HEK293 (cell line): Measurements from ENCODE around the gene PCDH18.

Source experiments
- CTCF ChIP-seq: fragments of 450-650 bp; formaldehyde crosslinking; IDR thresholded peaks from 2 replicates; pipeline ENCODE4 v1.5.1; 2016; ENCODE audit warnings: missing biosample characterization, missing genetic modification characterization
- MYNN ChIP-seq: fragments of 450-650 bp; formaldehyde crosslinking; IDR thresholded peaks from 2 replicates; pipeline ENCODE4 v1.5.1; 2016; ENCODE audit warnings: missing biosample characterization, missing genetic modification characterization, borderline replicate concordance
- SALL2 ChIP-seq: fragments of 450-650 bp; formaldehyde crosslinking; IDR thresholded peaks from 2 replicates; pipeline ENCODE4 v1.5.0; 2017; ENCODE audit warnings: missing biosample characterization, mild to moderate bottlenecking, missing genetic modification characterization, borderline replicate concordance
- ZBTB7A ChIP-seq: fragments of 450-650 bp; formaldehyde crosslinking; IDR thresholded peaks from 2 replicates; pipeline ENCODE4 v1.5.1; 2016; ENCODE audit warnings: low read depth, missing biosample characterization, missing genetic modification characterization
- ZNF112 ChIP-seq: fragments of 450-650 bp; formaldehyde crosslinking; IDR thresholded peaks from 2 replicates; pipeline ENCODE4 v1.5.0; 2017; ENCODE audit warnings: missing biosample characterization, missing genetic modification characterization
- ZNF24 ChIP-seq: fragments of 450-650 bp; formaldehyde crosslinking; IDR thresholded peaks from 2 replicates; pipeline ENCODE4 v1.5.1; 2016; ENCODE audit warnings: missing biosample characterization, missing genetic modification characterization
- ZNF416 ChIP-seq: fragments of 450-650 bp; formaldehyde crosslinking; IDR thresholded peaks from 2 replicates; pipeline ENCODE4 v1.5.1; 2016; ENCODE audit warnings: missing biosample characterization, missing genetic modification characterization
- ZNF473 ChIP-seq: fragments of 450-650 bp; formaldehyde crosslinking; IDR thresholded peaks from 2 replicates; pipeline ENCODE4 v1.5.1; 2017; ENCODE audit warnings: missing biosample characterization, missing genetic modification characterization
- ZNF513 ChIP-seq: fragments of 450-650 bp; IDR thresholded peaks from 2 replicates; pipeline ENCODE4 v1.5.1; 2018; ENCODE audit warnings: missing biosample characterization, missing genetic modification characterization
- ZNF580 ChIP-seq: fragments of 450-650 bp; formaldehyde crosslinking; IDR thresholded peaks from 2 replicates; pipeline ENCODE4 v1.5.1; 2016; ENCODE audit warnings: missing biosample characterization, missing genetic modification characterization

- TF ChIP-seq ZBTB7A (tag by site-specific recombination), result no peak
- TF ChIP-seq ZNF580, result no peak
- TF ChIP-seq ZNF24 (tag by site-specific recombination), result no peak
- no peak for TF ChIP-seq ZNF473 (tag by site-specific recombination)
- TF ChIP-seq MYNN (tag by site-specific recombination), result no peak
- no peak for TF ChIP-seq ZNF112 (tag by site-specific recombination)
- TF ChIP-seq CTCF, result no peak
- no peak for TF ChIP-seq SALL2 (tag by site-specific recombination)
- TF ChIP-seq ZNF513 (tag by site-specific recombination), result no peak
- no peak for TF ChIP-seq ZNF416 (tag by site-specific recombination)
Observed at GRCh38 chr4:137572163-137572562, 39.9 kb upstream of the PCDH18 start.
